ENCODE data around the gene PDE8A. TPM values are rescaled to one million over a fixed set of nuclear protein-coding genes. Genes with fewer than 3 reads are reported as not detected.

The PDE8A gene
- total and polyA plus RNA-seq, 2 of the 13 experiments (the other 11 are each of a cell fraction or from before 2014, with no cell fraction given) = 26.3 to 48.5 TPM

DNA sequence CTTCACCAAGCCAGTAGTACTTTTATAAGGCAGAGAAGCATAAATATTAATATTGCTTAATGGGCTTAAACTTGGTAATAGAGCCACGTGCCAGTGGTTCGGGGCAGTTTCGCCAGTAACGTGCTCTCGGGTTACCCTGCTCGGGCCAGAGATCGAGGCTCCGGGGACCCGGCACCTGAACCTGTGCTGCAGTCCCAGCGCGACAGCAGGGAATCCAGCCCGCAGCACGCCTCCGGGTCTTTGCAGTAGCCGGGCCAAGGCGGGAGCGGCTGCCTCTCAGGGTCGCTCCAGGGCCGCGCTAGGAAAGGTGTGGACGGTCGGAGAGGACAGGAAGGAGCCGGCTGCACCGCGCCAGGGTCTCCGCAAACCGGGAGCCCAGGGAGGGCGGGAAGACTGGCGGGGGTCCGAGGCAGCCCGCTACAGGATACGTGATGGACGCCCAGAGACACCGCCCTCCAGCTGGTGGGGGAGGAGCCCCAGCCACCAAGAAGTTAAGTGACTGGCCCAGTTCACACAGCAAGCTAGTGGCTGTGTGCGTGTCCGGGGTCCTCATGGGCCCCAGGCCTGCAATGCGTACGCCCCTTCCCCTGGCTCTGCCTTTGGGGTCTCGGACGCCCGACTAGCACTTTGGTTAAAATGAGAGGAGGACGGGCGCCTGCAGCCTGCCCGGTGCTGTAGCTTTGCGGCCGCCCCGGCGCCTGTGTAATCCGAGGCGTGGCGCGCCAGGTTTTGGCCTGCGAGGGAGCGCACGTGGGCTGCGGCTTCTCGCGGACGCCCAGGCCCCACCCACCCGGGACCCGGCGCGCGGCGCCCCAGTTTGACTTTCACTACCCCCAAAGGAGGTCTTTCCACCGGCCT is 1.2 kb upstream of the PDE8A start (continued):
- TF ChIP-seq, protein P1, sequence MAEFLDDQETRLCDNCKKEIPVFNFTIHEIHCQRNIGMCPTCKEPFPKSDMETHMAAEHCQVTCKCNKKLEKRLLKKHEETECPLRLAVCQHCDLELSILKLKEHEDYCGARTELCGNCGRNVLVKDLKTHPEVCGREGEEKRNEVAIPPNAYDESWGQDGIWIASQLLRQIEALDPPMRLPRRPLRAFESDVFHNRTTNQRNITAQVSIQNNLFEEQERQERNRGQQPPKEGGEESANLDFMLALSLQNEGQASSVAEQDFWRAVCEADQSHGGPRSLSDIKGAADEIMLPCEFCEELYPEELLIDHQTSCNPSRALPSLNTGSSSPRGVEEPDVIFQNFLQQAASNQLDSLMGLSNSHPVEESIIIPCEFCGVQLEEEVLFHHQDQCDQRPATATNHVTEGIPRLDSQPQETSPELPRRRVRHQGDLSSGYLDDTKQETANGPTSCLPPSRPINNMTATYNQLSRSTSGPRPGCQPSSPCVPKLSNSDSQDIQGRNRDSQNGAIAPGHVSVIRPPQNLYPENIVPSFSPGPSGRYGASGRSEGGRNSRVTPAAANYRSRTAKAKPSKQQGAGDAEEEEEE (CRISPR knock-in tag; IDR thresholded peaks at IDR 0.05; ENCODE audit: borderline replicate concordance) = no peak
- no peak for TF ChIP-seq NPAS2 (CRISPR knock-in tag; IDR thresholded peaks at IDR 0.05; ENCODE audit: borderline replicate concordance)
- no peak for TF ChIP-seq ZFP1 (CRISPR knock-in tag; IDR thresholded peaks at IDR 0.05)
- TF ChIP-seq SP5 (CRISPR knock-in tag; IDR thresholded peaks at IDR 0.05; ENCODE audit: borderline replicate concordance, low read depth) = peak; percentile 25; the same call in 1 of the 2 replicates
- 0 out of 2 replicates have a peak, but pooled peaks have one; percentile 33 for TF ChIP-seq FOSL2 (CRISPR knock-in tag; IDR thresholded peaks at IDR 0.05)
- TF ChIP-seq ZNF567 (CRISPR knock-in tag; IDR thresholded peaks at IDR 0.05; ENCODE audit: borderline replicate concordance) = no peak
- TF ChIP-seq SETDB1 (CRISPR knock-in tag; IDR thresholded peaks at IDR 0.05; ENCODE audit: borderline replicate concordance) = no peak
- TF ChIP-seq, protein P2, sequence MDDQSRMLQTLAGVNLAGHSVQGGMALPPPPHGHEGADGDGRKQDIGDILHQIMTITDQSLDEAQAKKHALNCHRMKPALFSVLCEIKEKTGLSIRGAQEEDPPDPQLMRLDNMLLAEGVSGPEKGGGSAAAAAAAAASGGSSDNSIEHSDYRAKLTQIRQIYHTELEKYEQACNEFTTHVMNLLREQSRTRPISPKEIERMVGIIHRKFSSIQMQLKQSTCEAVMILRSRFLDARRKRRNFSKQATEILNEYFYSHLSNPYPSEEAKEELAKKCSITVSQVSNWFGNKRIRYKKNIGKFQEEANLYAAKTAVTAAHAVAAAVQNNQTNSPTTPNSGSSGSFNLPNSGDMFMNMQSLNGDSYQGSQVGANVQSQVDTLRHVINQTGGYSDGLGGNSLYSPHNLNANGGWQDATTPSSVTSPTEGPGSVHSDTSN (CRISPR knock-in tag; IDR thresholded peaks at IDR 0.05; ENCODE audit: borderline replicate concordance) = 0 out of 2 replicates have a peak, but pooled peaks have one; percentile 25
- TF ChIP-seq, protein P3, sequence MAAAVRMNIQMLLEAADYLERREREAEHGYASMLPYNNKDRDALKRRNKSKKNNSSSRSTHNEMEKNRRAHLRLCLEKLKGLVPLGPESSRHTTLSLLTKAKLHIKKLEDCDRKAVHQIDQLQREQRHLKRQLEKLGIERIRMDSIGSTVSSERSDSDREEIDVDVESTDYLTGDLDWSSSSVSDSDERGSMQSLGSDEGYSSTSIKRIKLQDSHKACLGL (CRISPR knock-in tag; IDR thresholded peaks at IDR 0.05) = peak; percentile 18
- TF ChIP-seq ZNF33B (CRISPR knock-in tag; IDR thresholded peaks at IDR 0.05) = peak; percentile 77; the same call in 1 of the 2 replicates
- TF ChIP-seq TCF7 (IDR thresholded peaks at IDR 0.05; ENCODE audit: low read depth) = no peak
- TF ChIP-seq, protein P4, sequence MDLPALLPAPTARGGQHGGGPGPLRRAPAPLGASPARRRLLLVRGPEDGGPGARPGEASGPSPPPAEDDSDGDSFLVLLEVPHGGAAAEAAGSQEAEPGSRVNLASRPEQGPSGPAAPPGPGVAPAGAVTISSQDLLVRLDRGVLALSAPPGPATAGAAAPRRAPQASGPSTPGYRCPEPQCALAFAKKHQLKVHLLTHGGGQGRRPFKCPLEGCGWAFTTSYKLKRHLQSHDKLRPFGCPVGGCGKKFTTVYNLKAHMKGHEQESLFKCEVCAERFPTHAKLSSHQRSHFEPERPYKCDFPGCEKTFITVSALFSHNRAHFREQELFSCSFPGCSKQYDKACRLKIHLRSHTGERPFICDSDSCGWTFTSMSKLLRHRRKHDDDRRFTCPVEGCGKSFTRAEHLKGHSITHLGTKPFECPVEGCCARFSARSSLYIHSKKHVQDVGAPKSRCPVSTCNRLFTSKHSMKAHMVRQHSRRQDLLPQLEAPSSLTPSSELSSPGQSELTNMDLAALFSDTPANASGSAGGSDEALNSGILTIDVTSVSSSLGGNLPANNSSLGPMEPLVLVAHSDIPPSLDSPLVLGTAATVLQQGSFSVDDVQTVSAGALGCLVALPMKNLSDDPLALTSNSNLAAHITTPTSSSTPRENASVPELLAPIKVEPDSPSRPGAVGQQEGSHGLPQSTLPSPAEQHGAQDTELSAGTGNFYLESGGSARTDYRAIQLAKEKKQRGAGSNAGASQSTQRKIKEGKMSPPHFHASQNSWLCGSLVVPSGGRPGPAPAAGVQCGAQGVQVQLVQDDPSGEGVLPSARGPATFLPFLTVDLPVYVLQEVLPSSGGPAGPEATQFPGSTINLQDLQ (CRISPR knock-in tag; IDR thresholded peaks at IDR 0.05) = no peak
- TF ChIP-seq RXRB (CRISPR knock-in tag; IDR thresholded peaks at IDR 0.05; ENCODE audit: borderline replicate concordance) = peak; percentile 55; the same call in 1 of the 2 replicates
- no peak for TF ChIP-seq NFRKB (IDR thresholded peaks at IDR 0.05)
